HEK293T (cell line): ENCODE results near the gene KRT3.

ENCODE experiments used
- CTCF ChIA-PET: fragments of 350-600 bp; formaldehyde crosslinking; extraction: SDS; loops from one replicate; lab custom pipeline; 2021; ENCODE audit warnings: antibody characterized with exemption, inconsistent platforms; lab: Yijun Ruan, JAX
- POLR2A ChIA-PET: fragments of 350-600 bp; formaldehyde crosslinking; extraction: SDS; loops from one replicate; lab custom pipeline; 2020; ENCODE audit warnings: antibody characterized with exemption, inconsistent platforms; lab: Yijun Ruan, JAX
- DNase-seq: peaks from one replicate; pipeline ENCODE4 v3.0.0; 2012; ENCODE audit warnings: mixed read lengths; ENCODE audit errors: extremely low spot score
- ARNT ChIP-seq: fragments of 450-650 bp; IDR thresholded peaks from 2 replicates; pipeline ENCODE4 v1.6.1; 2017; ENCODE audit warnings: mild to moderate bottlenecking
- BHLHE40 ChIP-seq: fragments of 450-650 bp; IDR thresholded peaks from 2 replicates; pipeline ENCODE4 v1.6.1; 2016; ENCODE audit warnings: mild to moderate bottlenecking, moderate library complexity, borderline replicate concordance
- CTBP1 ChIP-seq: fragments of 450-650 bp; IDR thresholded peaks from 2 replicates; pipeline ENCODE4 v1.6.1; 2016; ENCODE audit warnings: borderline replicate concordance
- ELF4 ChIP-seq: fragments of 450-650 bp; IDR thresholded peaks from 2 replicates; pipeline ENCODE4 v1.6.1; 2017; ENCODE audit warnings: antibody characterized with exemption
- FOXA1 ChIP-seq: fragments of 450-650 bp; IDR thresholded peaks from 2 replicates; pipeline ENCODE4 v1.6.1; 2016; ENCODE audit warnings: mild to moderate bottlenecking
- FOXK2 ChIP-seq: fragments of 450-650 bp; IDR thresholded peaks from 2 replicates; pipeline ENCODE4 v1.6.1; 2016; ENCODE audit warnings: mild to moderate bottlenecking
- FOXM1 ChIP-seq: fragments of 450-650 bp; IDR thresholded peaks from 2 replicates; pipeline ENCODE4 v1.6.1; 2017; ENCODE audit warnings: mild to moderate bottlenecking, borderline replicate concordance
- HDGF ChIP-seq: fragments of 450-650 bp; IDR thresholded peaks from 2 replicates; pipeline ENCODE4 v1.6.1; 2017; ENCODE audit warnings: antibody characterized with exemption, borderline replicate concordance
- L3MBTL2 ChIP-seq: fragments of 450-650 bp; conservative IDR thresholded peaks from 2 replicates; pipeline ENCODE4 v1.6.1; 2016; ENCODE audit warnings: mild to moderate bottlenecking
- LEF1 ChIP-seq: fragments of 450-650 bp; IDR thresholded peaks from 2 replicates; pipeline ENCODE4 v1.6.1; 2017; ENCODE audit warnings: mild to moderate bottlenecking, borderline replicate concordance
- NFRKB ChIP-seq: fragments of 450-650 bp; IDR thresholded peaks from 2 replicates; pipeline ENCODE4 v1.6.1; 2016; ENCODE audit warnings: mild to moderate bottlenecking, moderate library complexity
- SP1 ChIP-seq: fragments of 450-650 bp; IDR thresholded peaks from 2 replicates; pipeline ENCODE4 v1.6.1; 2017
- SUZ12 ChIP-seq: fragments of 450-650 bp; IDR thresholded peaks from 2 replicates; pipeline ENCODE4 v1.6.1; 2016; ENCODE audit warnings: mild to moderate bottlenecking
- TARDBP ChIP-seq: fragments of 450-650 bp; IDR thresholded peaks from 2 replicates; pipeline ENCODE4 v1.6.1; 2016
- ZNF384 ChIP-seq: fragments of 450-650 bp; IDR thresholded peaks from 2 replicates; pipeline ENCODE4 v1.6.1; 2016
- TF ChIP-seq, protein P1 (sequence below): fragments of 450-650 bp; IDR thresholded peaks from 2 replicates; pipeline ENCODE4 v1.6.1; 2016

KRT3 gene

DNA sequence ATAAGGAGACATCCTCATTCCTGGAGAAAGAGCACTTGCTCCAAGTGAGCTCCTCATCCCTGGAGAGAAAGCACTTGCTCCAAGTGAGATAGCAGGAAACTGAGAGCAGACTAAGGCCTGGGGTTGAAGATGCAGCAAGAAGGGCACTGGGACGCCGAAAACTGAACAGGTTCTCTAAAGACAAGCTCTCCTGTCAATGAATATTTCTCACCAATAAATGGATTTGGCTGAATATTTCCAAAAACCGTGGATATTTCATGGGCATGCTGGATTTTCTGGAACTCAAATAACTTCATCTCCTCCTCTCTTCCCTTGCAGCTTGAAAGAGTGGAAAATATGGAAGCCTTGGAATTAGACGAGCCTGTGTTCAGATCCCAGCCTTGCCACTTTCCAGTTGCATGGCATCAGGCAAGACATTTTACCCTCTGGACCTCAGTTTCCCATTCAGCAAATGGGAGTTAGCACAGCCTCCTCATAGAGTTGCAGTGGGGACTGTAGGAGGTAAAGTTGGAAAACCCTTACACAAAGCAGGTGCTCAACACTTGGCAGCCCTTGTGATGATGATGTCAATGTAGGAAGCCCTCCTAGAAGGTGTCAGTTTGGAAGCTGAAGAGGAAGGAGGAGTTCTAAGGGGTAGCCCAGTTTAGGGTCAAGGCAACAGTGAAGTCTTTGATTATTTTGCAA is 14.4 kb downstream of the KRT3 start:
- TF ChIP-seq CTBP1 (no peak), ZNF384 (no peak), HDGF (no peak), ARNT (no peak), FOXK2 (no peak), TARDBP (no peak)
- POLR2A ChIA-PET: no interaction called here
- no peak for DNase-seq
- CTCF ChIA-PET: interaction anchor here (1.0 kb wide), 1 partner anchor 15 kb away, joined by 3 read pairs; the partner anchor contains the start of gene KRT3

DNA sequence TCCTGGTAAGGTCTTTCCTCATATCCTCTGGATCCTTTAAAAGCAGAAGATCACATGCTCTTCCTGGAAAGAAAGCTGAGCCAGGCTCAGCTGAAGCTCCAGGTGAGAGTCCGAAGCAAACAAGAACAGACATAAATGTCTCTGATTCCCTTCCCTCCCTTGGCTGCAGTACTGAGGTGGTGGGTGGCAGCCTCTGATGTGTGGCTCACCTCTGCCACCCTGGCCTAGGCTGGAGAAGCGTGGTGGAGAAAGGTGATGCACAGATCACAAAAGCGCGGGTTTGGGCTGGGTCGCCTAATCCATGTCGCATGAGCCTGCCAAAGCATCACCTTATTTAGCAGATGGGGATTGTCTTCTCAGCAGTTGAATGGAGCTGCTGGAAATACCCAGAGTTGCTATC is 16.0 kb downstream of the KRT3 start:
- ChIA-PET POLR2A (no interaction called here), CTCF (no interaction called here)
- TF ChIP-seq HDGF: no peak
- no peak for TF ChIP-seq TARDBP
- no peak for TF ChIP-seq LEF1
- TF ChIP-seq ELF4: no peak
- no peak for TF ChIP-seq ZNF384
- no peak for TF ChIP-seq CTBP1
- no peak for TF ChIP-seq FOXM1
- no peak for TF ChIP-seq FOXA1
- no peak for TF ChIP-seq ARNT
- TF ChIP-seq, protein P1, sequence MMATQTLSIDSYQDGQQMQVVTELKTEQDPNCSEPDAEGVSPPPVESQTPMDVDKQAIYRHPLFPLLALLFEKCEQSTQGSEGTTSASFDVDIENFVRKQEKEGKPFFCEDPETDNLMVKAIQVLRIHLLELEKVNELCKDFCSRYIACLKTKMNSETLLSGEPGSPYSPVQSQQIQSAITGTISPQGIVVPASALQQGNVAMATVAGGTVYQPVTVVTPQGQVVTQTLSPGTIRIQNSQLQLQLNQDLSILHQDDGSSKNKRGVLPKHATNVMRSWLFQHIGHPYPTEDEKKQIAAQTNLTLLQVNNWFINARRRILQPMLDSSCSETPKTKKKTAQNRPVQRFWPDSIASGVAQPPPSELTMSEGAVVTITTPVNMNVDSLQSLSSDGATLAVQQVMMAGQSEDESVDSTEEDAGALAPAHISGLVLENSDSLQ: no peak
- TF ChIP-seq L3MBTL2: no peak
- TF ChIP-seq SUZ12: no peak
- TF ChIP-seq NFRKB: no peak
- no peak for TF ChIP-seq SP1
- no peak for TF ChIP-seq BHLHE40
- TF ChIP-seq FOXK2: no peak
- no peak for DNase-seq

DNA sequence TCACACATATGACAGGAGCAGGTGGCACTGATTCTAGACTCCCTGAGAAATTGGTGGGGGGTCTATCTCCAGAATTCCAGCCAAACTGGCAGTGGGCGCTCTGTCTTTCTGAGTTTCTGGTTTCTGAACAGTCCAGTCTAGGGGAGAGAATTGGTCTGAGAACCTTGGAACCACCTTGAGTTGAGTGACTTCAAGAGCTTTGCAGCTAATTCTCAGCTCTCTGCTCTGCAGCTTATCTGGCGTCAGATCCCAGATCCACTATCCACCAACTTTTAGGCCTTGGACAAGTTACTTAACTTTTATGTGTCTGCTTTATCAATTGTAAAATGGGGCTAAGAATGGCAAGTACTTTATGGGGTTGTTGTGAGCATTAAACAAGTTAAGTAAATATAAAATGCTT is 17.1 kb downstream of the KRT3 start:
- POLR2A ChIA-PET: no interaction called here
- no peak for DNase-seq
- CTCF ChIA-PET: no interaction called here
- TF ChIP-seq ZNF384: no peak

DNA sequence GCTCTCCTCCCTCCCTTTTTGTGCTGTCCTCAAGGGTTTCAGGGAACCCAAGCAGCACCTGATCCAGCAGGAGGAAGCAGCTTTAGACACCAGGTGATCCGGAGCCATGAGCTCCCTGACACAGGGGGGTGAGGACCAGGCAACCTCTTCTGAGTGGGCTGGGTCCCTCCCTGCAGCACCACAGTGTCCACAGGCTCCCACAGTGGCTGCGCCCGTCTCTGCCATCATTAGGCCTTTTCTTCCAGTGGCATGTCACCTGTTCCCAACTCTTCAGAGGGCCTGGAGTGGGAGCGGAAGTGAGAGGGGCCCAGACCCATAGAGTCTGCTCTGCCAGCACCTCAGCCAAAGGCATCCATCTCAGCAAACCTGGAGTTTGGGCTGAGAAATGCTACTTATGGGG is 18.4 kb downstream of the KRT3 start:
- ChIA-PET POLR2A (no interaction called here), CTCF (no interaction called here)
- no peak for DNase-seq
- TF ChIP-seq CTBP1: no peak
- TF ChIP-seq ZNF384: no peak
- no peak for TF ChIP-seq LEF1
- no peak for TF ChIP-seq FOXK2
- TF ChIP-seq FOXA1: no peak
- TF ChIP-seq NFRKB: no peak
- no peak for TF ChIP-seq L3MBTL2
- TF ChIP-seq ELF4: no peak
- no peak for TF ChIP-seq SP1
- TF ChIP-seq SUZ12: no peak
- TF ChIP-seq TARDBP: no peak
- TF ChIP-seq, protein P1: no peak
- TF ChIP-seq FOXM1: no peak
- TF ChIP-seq ARNT: no peak
- TF ChIP-seq BHLHE40: no peak
- no peak for TF ChIP-seq HDGF

DNA sequence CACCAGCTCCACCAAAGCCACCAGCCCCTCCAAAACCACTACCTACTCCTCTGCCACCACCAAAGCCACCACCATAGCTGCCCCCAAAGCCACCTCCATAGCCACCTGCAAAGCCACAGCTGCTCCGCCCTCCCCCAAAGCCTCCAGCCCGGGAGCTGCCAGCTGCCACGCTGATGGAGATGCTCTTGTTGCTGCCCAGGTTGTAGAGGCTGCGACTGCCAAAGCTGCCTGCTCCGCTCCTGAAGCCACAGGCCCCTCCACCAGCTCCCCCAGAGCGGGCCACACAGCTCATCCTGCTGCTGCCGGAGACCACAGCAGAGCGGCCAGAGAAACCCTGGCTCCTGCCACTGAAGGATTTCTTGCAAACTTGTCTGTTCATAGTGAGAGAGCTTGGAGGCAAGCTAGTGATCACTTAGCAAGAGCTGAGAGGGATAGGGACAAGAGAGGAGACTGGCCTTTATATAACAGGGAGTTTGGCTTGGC is 19.0 kb downstream of the KRT3 start, which contains the start of gene KRT76:
Gene KRT76 (minus strand): TSS at position 433 of the 483 bp plus-strand sequence. CDS start 54 bp downstream, at position 379.
- no peak for TF ChIP-seq CTBP1
- no peak for TF ChIP-seq SUZ12
- no peak for TF ChIP-seq TARDBP
- TF ChIP-seq NFRKB: no peak
- TF ChIP-seq HDGF: no peak
- TF ChIP-seq, protein P1: no peak
- TF ChIP-seq L3MBTL2: no peak
- no peak for TF ChIP-seq SP1
- no peak for TF ChIP-seq FOXA1
- no peak for TF ChIP-seq ZNF384
- no peak for TF ChIP-seq ARNT
- no peak for TF ChIP-seq FOXM1
- TF ChIP-seq FOXK2: no peak
- POLR2A ChIA-PET: no interaction called here
- CTCF ChIA-PET: no interaction called here
- DNase-seq: no peak

DNA sequence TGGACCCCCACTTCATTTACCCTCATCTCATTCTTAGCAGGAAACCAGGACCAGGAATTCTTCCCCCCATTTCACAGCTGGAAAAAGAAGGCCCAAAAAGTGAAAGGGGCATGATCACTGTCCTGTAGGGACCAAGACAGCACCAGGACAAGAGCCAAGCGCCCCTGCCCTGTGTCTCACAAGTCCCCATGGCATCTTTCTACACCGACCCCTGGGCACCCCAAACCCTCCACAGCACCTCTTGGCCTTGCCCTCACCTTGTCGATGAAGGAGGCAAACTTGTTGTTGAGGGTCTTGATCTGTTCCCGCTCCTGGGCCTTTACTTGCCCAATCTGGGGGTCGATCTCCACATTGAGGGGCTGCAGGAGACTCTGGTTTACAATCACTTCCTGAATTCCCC is 19.5 kb downstream of the KRT3 start:
- ChIA-PET CTCF (interaction anchor here (1.2 kb wide), 1 partner anchor 89 kb away, joined by 3 read pairs; no protein-coding TSS in a partner anchor), POLR2A (no interaction called here)
- TF ChIP-seq ARNT: no peak
- no peak for TF ChIP-seq CTBP1
- TF ChIP-seq ELF4: no peak
- TF ChIP-seq FOXK2: no peak
- no peak for TF ChIP-seq SUZ12
- TF ChIP-seq, protein P1: no peak
- TF ChIP-seq HDGF: no peak
- TF ChIP-seq LEF1: no peak
- no peak for TF ChIP-seq FOXA1
- no peak for TF ChIP-seq TARDBP
- TF ChIP-seq BHLHE40: no peak
- TF ChIP-seq SP1: no peak
- TF ChIP-seq L3MBTL2: no peak
- no peak for TF ChIP-seq FOXM1
- TF ChIP-seq NFRKB: no peak
- TF ChIP-seq ZNF384: no peak

More for the DNA sequence above, 19.5 kb downstream of the KRT3 start:
- DNase-seq: no peak
